DND-41 (cell line): ENCODE measurements around the gene PNMA1.

ENCODE experiments used
- CTCF ChIP-seq: IDR thresholded peaks from 2 replicates; pipeline ENCODE4 v1.5.1; 2012; ENCODE audit warnings: borderline replicate concordance, low read length, moderate library complexity, mild to moderate bottlenecking; ENCODE audit not compliant: poor library complexity, severe bottlenecking; ENCODE audit errors: extremely low read depth
- EZH2 ChIP-seq: IDR thresholded peaks from 3 replicates; pipeline ENCODE4 v1.6.1; 2012; ENCODE audit warnings: borderline replicate concordance, low read depth, mild to moderate bottlenecking, moderate library complexity, low read length, inconsistent platforms; ENCODE audit not compliant: severe bottlenecking

DNA sequence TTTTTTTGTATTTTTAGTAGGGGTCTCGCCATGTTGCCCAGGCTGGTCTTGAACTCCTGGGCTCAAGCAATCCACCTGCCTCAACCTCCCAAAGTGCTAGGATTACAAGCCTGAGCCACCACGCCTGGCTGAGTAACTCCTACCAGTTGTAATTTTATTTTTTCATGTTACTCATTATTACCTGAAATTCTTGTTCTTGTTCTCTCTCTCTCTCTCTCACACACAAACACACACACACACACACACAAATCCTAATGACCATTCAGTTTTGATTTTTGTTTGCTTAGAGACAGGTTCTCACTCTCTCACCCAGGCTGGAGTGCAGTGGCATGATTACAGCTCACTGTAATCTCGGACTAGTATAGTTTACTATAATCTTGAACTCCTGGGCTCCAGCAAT lies 39.2 kb downstream of the PNMA1 start:
- no peak for TF ChIP-seq CTCF
- no peak for TF ChIP-seq EZH2
